HG02884 (cell line): Measurements from ENCODE around the gene C11orf87.

Experiments
- ATAC-seq: cut with Tn5 transposase; IDR thresholded peaks from one replicate; pipeline ENCODE4 v1.9.1; 2021; ENCODE audit warnings: mild to moderate bottlenecking, moderate library complexity; ENCODE audit not compliant: unreplicated experiment

Gene C11orf87

DNA sequence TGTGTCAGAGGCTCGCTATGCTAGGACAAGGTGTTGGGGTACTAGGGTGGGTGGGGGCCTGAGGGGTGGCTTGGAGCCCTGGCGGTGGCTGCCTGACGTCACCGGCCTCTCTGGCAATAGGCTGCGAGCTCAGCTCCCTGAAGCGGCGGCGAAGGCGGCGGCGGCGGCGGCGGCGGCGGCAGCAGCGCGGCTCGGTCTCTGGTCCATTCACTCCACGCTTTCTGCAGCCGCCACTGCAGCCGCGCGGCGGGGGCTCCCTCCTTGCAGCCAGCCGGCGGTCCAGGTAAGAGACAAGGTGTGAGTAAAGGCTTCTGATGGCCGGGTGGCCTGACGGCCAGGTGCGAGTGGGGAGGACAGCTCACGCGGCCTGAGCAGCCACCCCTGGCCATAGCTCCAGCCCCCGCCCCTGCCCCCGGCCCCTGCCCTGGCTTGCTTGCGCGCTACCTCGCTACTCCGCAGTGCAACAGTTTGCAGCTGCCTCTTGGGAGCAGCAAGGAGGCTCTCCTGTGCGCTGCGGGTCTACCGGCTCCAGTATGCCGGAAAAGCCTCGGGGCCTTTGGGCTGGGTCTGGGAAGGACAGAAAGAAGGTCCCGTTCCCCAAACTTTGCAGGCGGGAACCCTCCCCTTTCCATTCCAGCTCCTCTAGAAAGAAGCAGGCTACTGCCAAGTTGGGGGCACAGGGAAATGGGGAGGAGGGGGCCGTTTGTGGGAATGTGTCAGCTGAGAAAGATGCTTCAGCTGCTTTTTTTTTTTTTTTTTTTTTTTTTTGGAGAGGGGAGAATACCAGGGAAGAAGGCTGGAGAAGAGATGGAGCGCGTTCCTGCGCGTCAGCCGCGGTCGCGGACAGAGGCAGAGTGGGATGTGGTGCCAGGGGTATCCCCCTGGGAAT is at the start of gene C11orf87:
Gene C11orf87 (plus strand): TSS at position 210 of the 889 bp plus-strand sequence. CDS start 1,444 bp downstream, outside the sequence.
- ATAC-seq: no peak

DNA sequence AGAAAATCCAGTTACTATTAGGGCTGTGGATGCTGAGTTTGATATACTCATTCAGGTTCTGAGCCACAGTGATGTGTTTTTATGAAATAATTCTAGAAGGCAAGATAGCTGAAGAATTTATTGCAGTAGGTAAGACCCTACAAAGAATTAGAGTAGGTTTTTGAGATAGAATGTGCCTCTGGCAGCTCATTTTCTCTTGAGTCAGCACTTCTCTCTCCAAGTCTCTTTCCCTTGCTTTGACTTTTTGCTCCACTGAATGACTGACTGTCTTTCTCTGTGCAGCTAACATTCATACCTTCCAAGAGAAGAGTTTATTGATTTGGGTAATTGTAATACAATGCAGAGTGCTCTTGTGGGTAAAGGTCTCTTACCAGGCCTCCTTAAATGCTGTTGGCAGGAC is 48.0 kb upstream of the C11orf87 start:
- no peak for ATAC-seq

DNA sequence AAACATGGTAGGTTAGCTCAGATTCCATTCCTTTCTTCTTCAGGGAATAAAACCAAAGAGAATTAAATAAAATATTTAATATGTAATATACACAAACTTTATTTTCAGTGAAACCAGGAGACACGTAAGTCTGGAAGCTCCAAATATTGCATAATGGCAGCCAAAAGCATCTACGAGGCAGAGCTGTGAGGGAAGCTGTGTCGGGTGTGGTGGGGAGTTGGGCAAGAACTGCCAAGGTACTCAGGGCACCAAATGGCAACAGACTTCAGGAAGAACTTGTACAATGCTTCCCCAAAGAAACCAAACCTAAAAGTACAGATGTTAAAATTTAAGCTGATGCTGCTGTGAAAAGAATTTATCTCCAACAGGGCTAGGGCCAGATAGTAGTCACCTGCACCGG is 47.5 kb upstream of the C11orf87 start:
- ATAC-seq: no peak

DNA sequence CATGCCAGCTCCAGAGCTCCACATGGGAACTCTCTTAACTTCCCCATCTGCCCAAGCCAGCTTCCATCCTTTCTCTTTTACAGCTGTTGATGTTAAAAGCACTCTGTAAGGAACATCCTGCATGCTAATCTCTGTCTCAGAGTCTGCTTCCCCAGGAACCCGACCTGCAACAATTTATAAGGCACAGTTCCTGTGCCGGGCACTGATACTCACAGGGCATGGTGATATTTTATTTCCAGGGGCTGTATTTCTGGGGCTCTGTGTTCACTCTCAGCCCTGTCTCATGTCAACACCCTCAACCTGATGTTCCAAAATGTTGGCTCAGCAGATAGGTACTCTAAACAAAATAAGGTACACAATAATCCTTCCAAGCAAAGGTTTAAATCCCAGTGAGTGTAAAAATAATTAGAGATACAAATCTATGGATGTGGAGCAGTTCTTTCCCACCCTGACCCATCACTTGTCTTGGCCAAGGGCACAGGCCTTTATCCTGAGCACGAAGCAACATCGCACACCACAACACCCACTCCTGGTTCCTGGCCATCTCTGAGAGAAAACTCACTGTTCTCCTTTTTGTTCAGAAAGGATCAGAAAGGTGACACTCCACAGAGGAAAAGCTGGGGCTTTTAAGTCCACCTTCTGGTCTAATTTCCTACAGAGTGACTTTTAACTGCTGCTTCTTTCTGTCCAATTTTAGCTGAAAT is 44.8 kb upstream of the C11orf87 start:
- ATAC-seq: no peak

DNA sequence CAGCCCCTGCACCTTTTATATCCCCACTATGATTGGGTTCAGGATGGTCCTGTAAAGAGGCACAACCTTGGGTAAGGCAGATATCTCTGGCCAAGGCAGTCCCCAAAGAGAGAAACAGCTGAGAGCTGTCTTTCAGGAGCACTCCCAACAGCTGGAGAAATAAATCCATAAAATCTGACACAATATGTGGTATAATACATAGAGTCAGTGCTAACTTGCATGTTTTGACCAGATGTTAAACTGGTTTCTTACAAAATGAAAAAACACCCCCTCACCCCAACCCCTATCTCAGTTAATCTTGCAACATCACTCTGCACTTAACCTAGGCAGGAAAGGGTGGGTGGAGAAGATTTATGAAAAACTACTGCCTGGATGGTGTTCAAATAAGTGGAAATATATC is 44.0 kb upstream of the C11orf87 start:
- no peak for ATAC-seq

DNA sequence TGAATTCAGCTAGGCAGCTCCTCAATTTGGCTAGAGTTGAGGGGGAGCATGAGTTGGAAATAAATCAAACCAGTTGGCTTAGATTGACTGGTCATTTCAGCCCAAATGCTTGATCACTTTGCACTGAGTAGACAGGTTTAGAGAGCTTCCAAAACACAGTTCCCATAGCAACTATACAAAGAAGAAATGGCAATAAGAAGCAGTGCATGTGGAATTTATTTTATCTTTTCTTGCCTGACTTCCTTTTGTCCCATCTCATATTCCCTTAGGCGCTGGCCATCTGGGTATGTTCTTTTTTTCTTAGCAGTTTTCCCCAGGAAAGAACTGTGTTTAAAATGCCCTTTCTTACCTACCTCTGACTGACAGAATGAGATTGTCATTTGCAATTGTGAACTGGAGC is 38.7 kb upstream of the C11orf87 start:
- no peak for ATAC-seq

DNA sequence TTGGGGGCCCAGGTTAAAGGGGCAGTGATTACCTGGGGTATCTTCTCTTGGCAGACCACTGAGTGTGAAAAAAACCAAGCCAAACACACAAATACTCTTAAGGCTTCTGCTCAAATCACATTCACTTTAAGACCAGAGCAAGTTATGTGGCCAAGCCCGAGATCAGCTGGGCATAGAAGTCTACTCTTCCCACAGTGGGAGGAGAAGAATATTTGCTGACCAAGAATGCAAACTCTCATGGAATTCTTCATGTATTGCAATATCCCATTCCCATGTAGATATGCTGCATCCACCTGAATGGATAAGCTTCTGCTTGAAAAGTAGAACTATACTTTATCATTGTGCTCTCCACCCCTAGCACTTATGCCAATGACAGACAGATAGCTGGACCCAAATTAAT is 37.1 kb upstream of the C11orf87 start:
- no peak for ATAC-seq

DNA sequence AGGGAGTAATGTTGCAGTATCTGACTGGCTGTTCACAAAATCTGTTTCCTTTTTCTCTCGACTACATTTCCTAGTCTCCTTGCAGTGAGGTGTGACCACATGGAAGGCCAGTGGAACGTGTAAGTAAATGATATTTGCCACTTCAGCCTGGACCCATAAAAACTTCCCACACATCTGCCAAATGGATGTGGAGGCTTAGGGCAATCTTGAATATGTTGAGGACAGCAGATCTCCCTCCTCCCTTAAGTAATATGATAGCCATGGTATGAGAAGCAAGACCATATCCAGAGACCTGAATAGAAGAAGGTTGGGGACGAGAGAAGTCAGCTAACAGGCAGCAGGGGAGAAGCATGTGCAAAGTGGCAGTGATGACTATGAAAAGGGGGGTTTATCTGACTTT is 33.0 kb upstream of the C11orf87 start:
- no peak for ATAC-seq

DNA sequence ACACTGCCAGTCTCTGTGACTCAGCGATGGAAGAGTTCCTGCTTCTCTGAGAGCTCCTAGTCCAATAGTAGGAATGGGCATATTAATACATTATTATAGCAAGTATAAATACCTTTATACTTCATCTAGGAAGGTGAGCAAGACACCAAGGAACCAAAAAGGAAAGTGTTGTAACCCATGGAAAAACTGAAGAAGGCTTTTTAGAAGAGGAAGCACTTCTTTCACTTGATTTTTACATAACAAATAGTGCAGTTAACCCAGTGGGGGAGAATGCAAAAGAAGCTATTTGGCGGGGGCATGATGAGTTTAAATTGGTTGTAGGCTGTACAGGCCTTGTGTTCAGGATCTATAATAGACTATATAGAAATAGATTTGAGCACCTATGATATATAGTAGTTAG is 31.2 kb upstream of the C11orf87 start:
- no peak for ATAC-seq

DNA sequence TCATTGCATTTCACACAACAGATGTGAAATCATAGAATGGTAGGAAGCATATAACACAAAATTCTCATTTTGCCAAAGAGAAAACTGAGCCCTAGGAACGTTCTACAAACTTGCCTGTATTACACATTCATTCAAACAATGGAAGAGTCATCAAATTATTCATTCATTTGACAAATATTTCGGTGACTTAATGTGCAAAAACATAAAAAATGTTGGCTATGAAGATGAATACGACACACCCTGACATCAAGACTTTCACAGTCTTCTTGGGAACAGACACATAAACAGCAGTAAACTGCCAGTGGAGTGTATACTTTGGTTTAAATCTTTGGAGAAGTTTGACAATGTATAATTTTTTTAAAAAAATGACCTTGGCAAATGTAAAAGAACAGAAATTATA is 20.4 kb upstream of the C11orf87 start:
- no peak for ATAC-seq

DNA sequence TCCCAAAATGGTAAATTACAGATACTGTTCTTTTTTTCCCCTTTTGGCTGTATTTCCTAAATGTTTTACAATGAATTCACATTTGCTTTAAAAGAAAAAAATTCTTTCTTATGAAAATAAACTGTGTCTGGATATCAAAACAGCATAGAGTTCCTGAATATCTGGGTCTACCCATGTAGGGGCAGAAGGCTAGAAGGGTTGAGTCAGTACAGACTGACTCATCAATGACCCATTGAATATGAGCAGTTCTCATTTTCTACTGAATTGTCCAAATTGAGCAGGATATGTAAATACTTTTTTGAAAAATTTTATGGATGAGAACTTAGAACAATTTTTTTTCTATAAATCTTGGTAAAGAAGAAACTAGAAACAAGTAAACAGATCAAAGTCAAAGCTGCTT is 16.3 kb upstream of the C11orf87 start:
- no peak for ATAC-seq

DNA sequence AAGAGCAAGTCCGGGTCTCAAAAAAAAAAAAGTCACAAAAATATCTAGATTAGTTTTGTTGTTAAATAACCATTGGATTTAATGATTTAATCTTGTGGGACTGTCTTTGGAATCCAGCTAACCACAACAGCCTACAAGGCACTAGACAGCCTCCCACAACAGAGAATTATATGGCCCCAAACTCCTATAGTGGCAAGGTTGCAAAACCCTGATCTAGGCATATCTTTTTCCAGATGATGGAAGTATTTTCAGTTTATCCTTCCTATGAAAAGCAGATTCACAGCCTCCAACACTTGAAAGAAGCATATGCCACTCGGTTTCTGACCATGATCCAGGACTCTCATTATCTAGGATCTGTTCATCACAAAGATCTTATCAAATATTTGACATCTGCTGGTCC is 5.4 kb upstream of the C11orf87 start:
- no peak for ATAC-seq

DNA sequence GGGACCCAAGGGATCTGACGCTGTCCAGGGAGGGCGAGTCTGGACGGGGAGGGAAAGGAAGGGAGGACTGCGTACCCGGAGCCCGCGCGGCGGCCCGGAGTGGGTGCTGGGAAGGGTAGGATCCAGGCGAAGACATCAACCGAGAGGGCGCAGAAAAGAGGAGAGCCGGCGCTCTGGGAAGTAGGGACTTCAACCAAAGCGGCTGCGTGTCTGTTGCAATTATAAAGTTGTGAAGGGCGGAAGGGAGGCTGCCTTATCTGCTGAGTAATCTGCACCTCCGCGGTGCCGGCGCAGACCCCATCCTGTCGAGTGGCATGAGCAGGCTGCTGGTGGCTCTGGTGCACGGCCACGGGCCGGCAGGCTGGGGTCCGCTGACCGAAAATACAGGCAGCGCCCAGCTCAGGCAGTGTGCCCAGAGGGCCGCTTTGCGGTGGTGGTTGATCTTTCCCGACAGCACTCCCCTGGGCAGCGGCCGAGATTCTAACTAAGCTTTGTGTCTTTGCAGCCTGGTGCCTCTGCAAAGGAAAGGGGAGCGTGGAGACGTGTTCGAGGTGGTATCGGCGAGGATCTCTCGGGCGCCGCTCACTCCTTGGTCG is 978 bp downstream of the C11orf87 start:
- no peak for ATAC-seq

DNA sequence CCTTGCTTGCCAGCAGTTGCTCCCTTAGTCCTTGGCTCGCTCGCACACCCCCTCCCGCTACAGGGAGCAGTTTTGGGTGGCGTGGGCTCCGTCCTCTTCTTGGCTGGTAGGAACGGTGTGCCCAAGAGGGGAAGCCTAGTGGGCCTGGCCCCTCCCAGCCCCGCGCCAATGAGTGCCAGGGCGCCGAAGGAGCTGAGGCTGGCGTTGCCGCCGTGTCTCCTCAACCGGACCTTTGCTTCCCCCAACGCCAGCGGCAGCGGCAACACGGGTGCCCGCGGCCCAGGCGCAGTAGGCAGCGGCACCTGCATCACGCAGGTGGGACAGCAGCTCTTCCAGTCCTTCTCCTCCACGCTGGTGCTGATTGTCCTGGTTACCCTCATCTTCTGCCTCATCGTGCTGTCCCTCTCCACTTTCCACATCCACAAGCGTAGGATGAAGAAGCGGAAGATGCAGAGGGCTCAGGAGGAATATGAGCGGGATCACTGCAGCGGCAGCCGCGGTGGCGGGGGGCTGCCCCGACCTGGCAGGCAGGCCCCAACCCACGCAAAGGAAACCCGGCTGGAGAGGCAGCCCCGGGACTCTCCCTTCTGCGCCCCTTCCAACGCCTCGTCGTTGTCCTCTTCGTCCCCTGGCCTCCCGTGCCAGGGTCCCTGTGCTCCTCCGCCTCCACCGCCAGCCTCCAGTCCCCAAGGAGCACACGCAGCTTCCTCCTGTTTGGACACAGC is 1.6 kb downstream of the C11orf87 start:
- ATAC-seq: no peak

DNA sequence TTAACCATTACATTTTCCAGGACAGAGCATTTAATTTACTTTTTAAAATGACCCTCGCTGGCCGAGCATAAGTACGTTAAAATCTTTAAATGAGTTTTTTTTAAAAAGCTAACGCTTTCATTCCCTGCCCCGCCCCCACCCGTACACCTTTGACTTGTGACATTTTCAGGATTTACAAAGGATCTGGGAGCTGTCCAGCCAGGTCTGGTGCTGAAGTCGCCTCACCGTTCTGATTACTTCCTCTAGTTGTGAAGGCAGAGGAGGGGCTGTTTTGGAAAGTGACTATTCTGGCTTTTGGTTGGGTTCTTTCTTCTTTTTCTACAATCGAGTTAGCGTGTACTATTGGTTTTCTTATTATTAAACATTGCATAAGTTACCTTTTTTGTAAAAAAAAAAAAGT is 2.9 kb downstream of the C11orf87 start:
- ATAC-seq: no peak

DNA sequence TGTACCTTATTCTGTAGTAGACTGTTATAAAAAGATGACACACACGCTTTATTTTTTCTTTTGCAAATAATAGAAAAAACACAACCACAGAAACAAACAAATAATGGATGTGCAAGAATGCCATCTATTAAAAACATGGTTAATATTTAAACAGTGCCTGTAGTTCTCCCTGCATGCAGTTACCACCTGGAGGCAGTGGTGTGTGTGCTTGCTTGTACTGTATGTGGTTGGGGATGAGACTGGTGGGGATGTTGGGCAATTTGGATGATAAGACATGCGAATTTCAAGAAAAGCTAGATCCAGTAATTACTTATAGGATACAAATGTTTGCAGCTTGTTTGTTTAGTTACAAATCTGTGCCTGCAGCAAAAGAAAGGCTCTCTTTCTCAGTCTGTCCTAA is 3.6 kb downstream of the C11orf87 start:
- no peak for ATAC-seq

DNA sequence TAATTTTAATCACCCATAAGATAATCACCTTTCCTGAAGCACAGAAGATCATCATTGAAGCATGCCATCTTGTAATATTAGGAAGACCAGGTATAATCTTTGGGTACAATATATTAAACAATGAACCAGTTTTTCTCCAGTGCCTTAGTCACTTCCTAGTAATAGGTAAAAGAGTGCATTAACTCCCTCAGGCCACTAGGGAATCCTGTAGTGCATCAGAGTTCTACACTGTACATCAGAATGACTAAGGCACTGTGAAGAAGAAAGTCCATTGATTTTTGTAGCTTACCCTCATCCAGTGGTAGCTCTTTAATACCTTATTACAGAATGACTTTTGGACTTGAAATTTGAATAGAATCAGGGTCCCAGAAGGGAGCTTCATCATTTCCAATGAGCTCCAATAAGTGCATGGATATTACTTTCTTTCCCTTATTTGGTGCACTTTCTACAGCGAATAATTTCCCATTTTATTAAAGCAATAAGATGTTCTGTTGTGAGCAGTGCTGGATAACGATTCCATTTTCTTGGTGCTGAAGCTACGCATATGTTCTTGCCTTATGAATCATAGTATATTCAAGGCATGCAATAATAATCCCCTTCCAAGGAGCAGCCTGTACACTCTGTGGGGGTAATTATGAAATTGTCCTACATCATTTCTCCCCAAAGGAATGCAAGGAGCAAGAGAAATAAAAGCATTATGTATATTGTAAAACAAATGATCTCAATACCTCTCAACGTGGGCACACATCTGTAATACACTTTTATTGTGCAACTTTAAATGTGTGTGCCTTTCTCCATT is 4.7 kb downstream of the C11orf87 start:
- no peak for ATAC-seq

DNA sequence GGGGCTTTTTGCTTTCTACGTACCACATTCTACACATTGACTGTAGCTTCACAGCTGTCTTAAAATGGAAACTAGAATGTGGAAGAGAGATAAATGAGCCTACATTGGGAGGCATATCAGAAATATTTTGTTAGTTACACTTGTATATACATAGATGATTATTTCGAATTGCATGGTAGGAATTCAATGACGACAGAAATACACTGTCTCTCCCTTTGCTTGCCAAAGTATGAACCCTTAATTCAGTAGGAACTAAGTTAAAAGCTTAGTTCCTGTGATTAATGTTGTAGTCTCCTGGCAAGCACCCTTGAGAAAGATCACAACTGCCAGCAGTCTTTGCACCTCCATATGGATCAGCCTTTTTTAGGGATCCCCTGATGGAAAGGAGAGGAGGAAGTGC is 10.1 kb downstream of the C11orf87 start:
- no peak for ATAC-seq

DNA sequence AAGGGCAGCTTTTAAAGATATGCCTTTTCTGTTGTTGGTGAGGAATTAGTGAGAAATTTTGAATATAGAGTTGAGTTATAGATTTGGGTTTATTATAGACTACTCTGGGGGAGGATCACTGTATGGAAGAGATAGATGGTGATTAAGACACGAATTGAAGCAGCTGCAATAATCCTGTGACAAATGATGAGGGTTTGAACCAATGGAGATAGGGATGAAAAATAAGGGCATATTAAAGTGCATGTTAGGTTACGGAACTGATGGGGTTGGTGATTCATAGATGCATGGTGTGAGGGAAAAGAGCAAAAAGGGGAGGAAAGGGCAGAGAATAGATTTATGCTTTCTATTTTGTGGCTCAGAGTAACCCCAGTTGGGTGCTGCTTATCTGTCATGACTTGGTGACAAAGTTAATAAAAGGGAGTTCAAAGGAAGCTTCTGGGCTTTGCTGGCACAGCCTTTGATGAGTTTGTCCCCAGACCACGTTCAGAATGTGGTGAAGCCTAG is 11.8 kb downstream of the C11orf87 start:
- no peak for ATAC-seq

DNA sequence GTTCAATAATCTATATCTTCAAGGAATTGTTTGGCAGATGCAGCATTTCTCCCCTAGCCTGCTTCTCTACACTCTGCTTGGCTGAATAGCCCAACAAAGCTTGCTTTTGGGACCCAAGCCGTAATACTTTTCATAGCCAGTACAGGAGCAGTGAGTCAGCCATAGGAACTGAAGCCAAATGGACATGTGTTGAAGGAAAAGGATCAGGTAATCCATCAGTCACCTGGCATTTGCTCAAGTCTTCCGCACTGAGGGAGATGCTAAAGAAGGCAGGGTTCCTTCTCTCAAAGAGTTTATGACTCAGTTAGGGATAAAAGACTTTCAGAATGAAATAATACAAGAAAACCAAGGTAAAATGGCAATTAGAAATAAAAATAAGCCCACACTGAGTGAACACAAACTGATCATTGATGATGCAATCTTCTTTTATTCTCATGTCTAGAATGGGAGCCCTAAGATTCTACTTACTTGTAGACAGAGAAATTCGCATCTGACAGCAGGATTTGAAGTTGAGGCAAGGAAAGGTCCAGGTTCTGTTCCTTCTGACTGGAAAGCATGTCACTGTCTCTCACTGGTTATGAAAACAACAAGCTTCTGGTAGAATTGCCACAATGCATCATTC is 13.2 kb downstream of the C11orf87 start:
- no peak for ATAC-seq
